ENCODE measurements around the gene TMCC1.

DNA sequence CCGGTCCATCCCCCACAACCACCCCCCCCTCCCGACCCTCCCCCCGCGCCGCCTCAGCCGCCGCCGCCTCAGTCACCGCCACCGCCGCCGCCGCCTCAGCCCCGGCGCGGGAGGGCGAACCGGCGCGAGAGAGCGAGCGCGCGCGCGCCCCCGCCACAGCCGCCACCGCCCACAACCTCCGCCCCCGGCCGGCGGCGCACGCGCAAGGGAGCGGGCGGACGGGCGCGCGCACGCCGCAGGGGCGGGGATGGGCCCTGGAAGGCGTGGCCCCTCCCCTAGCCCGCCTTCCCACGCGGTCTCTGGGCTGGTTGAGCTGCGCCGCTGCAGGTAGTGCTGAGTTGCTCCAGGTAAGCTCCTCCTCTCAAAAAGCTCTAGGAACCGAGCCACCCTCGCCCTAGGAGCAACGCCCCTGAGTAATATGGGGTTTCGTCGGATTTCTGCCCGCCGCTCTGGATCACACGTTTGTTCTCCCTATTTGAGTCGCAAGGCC lies at the start of gene TMCC1:
- TF ChIP-seq, protein P1, sequence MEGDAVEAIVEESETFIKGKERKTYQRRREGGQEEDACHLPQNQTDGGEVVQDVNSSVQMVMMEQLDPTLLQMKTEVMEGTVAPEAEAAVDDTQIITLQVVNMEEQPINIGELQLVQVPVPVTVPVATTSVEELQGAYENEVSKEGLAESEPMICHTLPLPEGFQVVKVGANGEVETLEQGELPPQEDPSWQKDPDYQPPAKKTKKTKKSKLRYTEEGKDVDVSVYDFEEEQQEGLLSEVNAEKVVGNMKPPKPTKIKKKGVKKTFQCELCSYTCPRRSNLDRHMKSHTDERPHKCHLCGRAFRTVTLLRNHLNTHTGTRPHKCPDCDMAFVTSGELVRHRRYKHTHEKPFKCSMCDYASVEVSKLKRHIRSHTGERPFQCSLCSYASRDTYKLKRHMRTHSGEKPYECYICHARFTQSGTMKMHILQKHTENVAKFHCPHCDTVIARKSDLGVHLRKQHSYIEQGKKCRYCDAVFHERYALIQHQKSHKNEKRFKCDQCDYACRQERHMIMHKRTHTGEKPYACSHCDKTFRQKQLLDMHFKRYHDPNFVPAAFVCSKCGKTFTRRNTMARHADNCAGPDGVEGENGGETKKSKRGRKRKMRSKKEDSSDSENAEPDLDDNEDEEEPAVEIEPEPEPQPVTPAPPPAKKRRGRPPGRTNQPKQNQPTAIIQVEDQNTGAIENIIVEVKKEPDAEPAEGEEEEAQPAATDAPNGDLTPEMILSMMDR (IDR thresholded peaks at IDR 0.05), result no peak
- TF ChIP-seq POLR2A (IDR thresholded peaks at IDR 0.05), result no peak
